ENCODE measurements around the gene ARL16.

- no peak for TF ChIP-seq POLR2AphosphoS5 (IDR thresholded peaks at IDR 0.05; ENCODE audit: low read depth, low read length)
- TF ChIP-seq, protein P1, sequence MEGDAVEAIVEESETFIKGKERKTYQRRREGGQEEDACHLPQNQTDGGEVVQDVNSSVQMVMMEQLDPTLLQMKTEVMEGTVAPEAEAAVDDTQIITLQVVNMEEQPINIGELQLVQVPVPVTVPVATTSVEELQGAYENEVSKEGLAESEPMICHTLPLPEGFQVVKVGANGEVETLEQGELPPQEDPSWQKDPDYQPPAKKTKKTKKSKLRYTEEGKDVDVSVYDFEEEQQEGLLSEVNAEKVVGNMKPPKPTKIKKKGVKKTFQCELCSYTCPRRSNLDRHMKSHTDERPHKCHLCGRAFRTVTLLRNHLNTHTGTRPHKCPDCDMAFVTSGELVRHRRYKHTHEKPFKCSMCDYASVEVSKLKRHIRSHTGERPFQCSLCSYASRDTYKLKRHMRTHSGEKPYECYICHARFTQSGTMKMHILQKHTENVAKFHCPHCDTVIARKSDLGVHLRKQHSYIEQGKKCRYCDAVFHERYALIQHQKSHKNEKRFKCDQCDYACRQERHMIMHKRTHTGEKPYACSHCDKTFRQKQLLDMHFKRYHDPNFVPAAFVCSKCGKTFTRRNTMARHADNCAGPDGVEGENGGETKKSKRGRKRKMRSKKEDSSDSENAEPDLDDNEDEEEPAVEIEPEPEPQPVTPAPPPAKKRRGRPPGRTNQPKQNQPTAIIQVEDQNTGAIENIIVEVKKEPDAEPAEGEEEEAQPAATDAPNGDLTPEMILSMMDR (IDR thresholded peaks at IDR 0.05) = no peak
- no peak for TF ChIP-seq SIN3A (IDR thresholded peaks at IDR 0.05; ENCODE audit: borderline replicate concordance, insufficient read depth, low read depth, low read length)
- no peak for TF ChIP-seq REST (IDR thresholded peaks at IDR 0.05; ENCODE audit: insufficient read depth in 1 of 2, low read depth in 2 of 2, low read length in 1 of 2)
- no peak for TF ChIP-seq TCF7L2 (IDR thresholded peaks at IDR 0.05; ENCODE audit: low read depth, low read length)
Observed at GRCh38 chr17:81686614-81687013, 3.0 kb upstream of the ARL16 start.
